Measurements from ENCODE around the gene CGNL1.

- TF ChIP-seq EZH2 (IDR thresholded peaks at IDR 0.05; ENCODE audit: borderline replicate concordance, low read depth, low read length, severe bottlenecking) (no peak), CTCF (IDR thresholded peaks at IDR 0.05; ENCODE audit: borderline replicate concordance, extremely low read depth, low read length, poor library complexity, severe bottlenecking) (no peak)
Observed at GRCh38 chr15:57370929-57371328, 5.4 kb upstream of the CGNL1 start.

Measured in DND-41 (cell line).